Uterus (tissue), 4 donors: Measurements from ENCODE around the gene TTC34. TPM values are rescaled to one million over a fixed set of nuclear protein-coding genes. Genes with fewer than 3 reads are reported as not detected.

ENCODE experiments used
- DNase-seq, 2 donors: peaks; one replicate each; pipeline ENCODE4 v3.0.0-alpha.2; 2019 to 2020
- H3K27ac ChIP-seq, 2 donors: fragments of 200-600 bp; sonication (generic); 1 replicate in 1 of 2; 2 replicates in 1 of 2; pipeline ENCODE4 v1.5.1; 2016 to 2018
- H3K27me3 ChIP-seq, 2 donors: fragments of 200-600 bp; sonication (generic); one replicate each; pipeline ENCODE4 v1.5.1; 2018 to 2019; ENCODE audit warnings: control low read depth in 1 of 2
- H3K36me3 ChIP-seq, 2 donors: fragments of 200-600 bp; sonication (generic); one replicate each; pipeline ENCODE4 v1.5.1; 2019; ENCODE audit warnings: control low read depth in 1 of 2
- H3K4me1 ChIP-seq, 2 donors: fragments of 200-600 bp; sonication (generic); one replicate each; pipeline ENCODE4 v1.5.1; 2018 to 2019; ENCODE audit warnings: control low read depth in 1 of 2
- H3K4me3 ChIP-seq, 2 donors: fragments of 200-600 bp; sonication (generic); 1 replicate in 1 of 2; 2 replicates in 1 of 2; pipeline ENCODE4 v1.5.1; 2018 to 2019; ENCODE audit warnings: mild to moderate bottlenecking in 1 of 2
- H3K9me3 ChIP-seq, 2 donors: fragments of 200-600 bp; sonication (generic); one replicate each; pipeline ENCODE4 v1.5.1; 2019; ENCODE audit warnings: control low read depth in 1 of 2
- POLR2A ChIP-seq, 2 donors: fragments of 450-650 bp; IDR thresholded peaks; one replicate each; pipeline ENCODE4 v1.6.1; 2016; ENCODE audit warnings: antibody characterized with exemption in 2 of 2, mild to moderate bottlenecking in 1 of 2, moderate library complexity in 1 of 2
- intact Hi-C: fragments of 100-400 bp; cut with DNase I; formaldehyde crosslinking; loops from one replicate; pipeline ENCODE4 v1.15.1; 2023; ENCODE audit warnings: low total_unique reads
- total RNA-seq, 4 donors: library from RNA; depleted of rRNA in 3 of 4; stranded (reverse); fragments of >200 nt in 3 of 4; gene quantifications; one replicate each; pipeline versions ENCODE4 v1.1.0 to v1.2.4, GENCODE V29; 2014 to 2023
- TF ChIP-seq, protein P1 (sequence below), 4 experiments: fragments of 200-600 bp in 2 of 4; fragments of 450-650 bp in 2 of 4; sonication (generic) in 2 of 4; IDR thresholded peaks; one replicate each; pipeline ENCODE4 v1.5.1; 2016 to 2019; ENCODE audit warnings: antibody characterized with exemption in 4 of 4, mild to moderate bottlenecking in 2 of 4, moderate library complexity in 1 of 4
- donor health status: DM: yes; HTN: yes; CAD: no.

The TTC34 gene
- total RNA-seq, 4 donors from 2014 or later = 0.29 to 2.9 (median 0.43) TPM

DNA sequence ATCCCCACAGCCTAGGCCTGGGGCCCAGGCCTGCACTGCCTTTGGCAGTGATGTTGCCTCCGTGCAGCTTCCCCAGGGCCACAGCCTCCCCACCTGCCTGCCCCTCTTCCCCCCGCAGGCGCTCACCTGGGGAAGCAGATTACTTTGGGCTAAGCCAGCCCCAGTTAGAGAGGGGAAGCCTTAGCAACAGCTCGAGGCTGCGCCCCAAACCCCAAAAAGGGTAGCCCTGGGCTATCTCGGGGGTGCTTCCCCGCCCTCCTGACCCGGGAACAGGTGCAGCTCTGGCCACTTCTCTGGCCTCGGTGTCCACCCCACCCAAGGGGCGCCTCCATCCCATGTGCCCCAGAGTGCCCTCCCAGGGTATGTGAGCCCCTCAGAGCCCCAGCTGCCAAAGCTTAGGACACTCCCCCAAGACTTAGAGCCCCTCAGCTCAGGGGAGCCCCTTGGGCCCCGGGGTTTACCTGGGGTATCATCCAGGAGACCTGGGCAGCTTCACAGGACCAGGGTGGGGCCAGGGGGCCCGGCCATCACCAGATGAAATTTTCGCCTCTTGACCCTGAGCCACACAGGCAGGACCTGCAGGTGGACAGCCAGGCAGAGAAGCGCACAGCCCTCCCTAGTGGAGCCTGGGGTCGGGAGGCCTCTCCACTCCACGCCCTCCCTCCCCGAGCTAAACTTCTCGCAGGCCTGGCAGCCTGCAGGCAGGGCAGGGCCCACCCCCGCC, 3.3 kb upstream of the TTC34 start:
- no peaks in the 10 kb centered on the region for H3K9me3 ChIP-seq
- intact Hi-C loops = no loop called here
- DNase-seq = no peak
- no peaks in the 10 kb centered on the region for H3K27me3 ChIP-seq
- H3K27ac ChIP-seq = no peak overlapping the region
- H3K4me1 ChIP-seq = no peaks in the 10 kb centered on the region
- no peaks in the 10 kb centered on the region for H3K36me3 ChIP-seq
- TF ChIP-seq, protein P1, sequence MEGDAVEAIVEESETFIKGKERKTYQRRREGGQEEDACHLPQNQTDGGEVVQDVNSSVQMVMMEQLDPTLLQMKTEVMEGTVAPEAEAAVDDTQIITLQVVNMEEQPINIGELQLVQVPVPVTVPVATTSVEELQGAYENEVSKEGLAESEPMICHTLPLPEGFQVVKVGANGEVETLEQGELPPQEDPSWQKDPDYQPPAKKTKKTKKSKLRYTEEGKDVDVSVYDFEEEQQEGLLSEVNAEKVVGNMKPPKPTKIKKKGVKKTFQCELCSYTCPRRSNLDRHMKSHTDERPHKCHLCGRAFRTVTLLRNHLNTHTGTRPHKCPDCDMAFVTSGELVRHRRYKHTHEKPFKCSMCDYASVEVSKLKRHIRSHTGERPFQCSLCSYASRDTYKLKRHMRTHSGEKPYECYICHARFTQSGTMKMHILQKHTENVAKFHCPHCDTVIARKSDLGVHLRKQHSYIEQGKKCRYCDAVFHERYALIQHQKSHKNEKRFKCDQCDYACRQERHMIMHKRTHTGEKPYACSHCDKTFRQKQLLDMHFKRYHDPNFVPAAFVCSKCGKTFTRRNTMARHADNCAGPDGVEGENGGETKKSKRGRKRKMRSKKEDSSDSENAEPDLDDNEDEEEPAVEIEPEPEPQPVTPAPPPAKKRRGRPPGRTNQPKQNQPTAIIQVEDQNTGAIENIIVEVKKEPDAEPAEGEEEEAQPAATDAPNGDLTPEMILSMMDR (IDR thresholded peaks at IDR 0.05) = no peak
- TF ChIP-seq POLR2A (IDR thresholded peaks at IDR 0.05) = no peak
- H3K4me3 ChIP-seq = no peak overlapping the region

DNA sequence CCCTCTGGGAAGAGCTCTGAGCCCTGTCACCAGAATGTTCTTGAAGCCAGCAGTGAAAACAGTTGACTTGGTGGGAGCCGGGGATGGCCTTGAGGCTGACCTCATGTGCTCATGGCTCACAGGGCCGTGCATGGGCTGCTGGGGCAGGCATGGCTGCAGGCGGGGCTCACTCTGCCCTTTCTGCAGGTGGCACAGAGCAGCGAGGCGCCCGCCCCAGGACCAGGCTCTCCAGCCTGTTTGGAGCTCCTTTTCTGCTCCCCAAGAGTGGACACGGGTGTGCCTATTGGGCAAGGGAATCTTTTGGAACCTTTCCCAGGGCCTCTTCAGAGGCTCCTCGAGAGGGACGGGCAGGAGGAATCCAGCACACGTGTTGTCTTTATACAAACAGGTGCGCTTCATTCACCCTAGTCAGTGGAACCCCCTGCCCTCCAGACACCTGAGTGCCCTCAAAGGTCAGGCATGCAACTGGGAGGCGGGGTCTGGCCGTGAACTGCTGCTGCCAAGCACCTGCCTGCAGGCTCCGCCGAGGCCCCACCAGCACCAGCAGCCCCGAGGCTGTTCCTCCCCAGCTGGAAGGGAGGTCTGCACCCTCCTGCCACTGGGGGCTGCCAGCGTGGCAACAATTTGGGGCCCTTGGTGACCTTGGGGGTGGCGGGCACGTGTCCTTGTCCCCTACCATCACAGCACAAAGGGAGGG, 2.6 kb upstream of the TTC34 start:
- Histone ChIP-seq H3K36me3 (no peaks in the 10 kb centered on the region), H3K27ac (no peak overlapping the region), H3K9me3 (no peaks in the 10 kb centered on the region), H3K4me1 (no peaks in the 10 kb centered on the region), H3K27me3 (no peaks in the 10 kb centered on the region), H3K4me3 (no peak overlapping the region)
- DNase-seq = no peak
- TF ChIP-seq, protein P1 (IDR thresholded peaks at IDR 0.05) = no peak
- no peak for TF ChIP-seq POLR2A (IDR thresholded peaks at IDR 0.05)
- intact Hi-C loops = no loop called here

DNA sequence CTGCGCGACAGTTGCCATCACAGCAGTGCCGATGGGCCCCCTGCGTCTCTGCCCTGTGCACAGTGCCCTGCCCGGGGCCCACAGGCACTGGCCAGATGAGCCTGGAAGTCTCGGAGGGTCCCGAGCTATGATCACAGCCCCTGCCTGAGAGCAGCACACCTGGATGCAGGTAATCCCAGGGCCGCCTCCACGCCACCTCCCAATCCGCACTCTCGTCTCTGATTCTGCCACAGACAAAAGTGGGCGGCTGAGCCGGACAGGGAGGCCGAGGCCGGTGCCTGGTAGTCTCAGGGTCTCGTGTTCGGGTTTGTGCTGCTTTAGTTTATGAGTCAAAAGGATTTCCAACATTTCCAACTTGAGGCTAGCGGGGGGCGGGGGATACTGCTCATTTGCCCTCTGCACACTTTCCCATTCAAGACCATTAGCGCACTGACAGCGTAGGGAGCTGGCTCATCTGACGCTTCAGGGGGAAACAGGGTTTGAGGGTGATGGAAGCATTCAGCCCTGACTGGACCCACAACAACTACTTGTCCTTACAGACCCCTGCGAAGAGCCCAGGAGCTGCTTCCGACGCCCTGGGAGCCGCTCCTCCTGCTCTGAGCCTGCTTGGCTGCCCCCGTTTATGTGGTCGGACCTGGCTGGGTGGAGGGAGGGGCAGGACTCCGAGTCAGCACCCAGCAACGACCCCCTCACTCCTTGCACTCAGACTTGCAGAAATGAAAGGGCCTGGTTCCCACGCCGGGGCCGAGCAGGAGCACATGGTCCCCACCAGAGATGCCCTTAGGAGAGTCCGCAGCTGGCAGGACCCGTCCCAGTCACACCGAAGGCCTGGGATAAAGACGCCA, 1.8 kb upstream of the TTC34 start:
- Histone ChIP-seq H3K9me3 (no peaks in the 10 kb centered on the region), H3K27ac (no peak overlapping the region), H3K4me3 (no peak overlapping the region), H3K36me3 (no peaks in the 10 kb centered on the region), H3K4me1 (no peaks in the 10 kb centered on the region), H3K27me3 (no peaks in the 10 kb centered on the region)
- DNase-seq = no peak
- TF ChIP-seq, protein P1 (IDR thresholded peaks at IDR 0.05) = no peak
- TF ChIP-seq POLR2A (IDR thresholded peaks at IDR 0.05) = no peak
- intact Hi-C loops = no loop called here

DNA sequence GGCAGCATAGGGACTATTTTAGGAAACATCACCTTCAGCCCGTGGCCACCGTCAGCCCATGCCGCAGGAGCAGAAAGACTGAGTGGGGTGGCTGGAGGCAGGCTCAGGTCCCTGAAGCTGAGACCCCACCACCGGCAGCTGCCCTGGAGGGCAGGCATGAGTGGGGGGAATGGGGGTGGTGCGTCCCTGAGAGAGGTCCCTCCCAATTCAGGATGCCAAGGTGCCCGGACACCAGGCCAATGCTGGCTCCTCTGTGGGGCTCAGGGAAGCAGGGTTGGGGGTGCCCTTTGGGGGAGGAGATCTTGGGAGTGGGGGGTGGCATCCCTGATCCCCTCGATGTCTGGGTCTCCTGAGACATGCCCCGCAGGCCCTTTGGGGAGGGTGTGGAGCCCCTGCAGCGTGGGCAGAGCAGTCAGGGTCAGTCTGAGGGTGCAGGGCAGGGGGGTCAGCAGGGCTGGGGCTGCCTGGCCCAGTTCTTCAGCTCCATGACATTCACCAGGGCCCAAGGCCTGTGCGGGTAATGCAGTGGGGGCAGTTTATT, 998 bp upstream of the TTC34 start:
- no peaks in the 10 kb centered on the region for H3K4me1 ChIP-seq
- no peak overlapping the region for H3K4me3 ChIP-seq
- intact Hi-C loops = no loop called here
- H3K36me3 ChIP-seq = no peaks in the 10 kb centered on the region
- H3K27ac ChIP-seq = no peak overlapping the region
- no peaks in the 10 kb centered on the region for H3K27me3 ChIP-seq
- no peak for TF ChIP-seq POLR2A (IDR thresholded peaks at IDR 0.05)
- TF ChIP-seq, protein P1 (IDR thresholded peaks at IDR 0.05) = no peak
- no peaks in the 10 kb centered on the region for H3K9me3 ChIP-seq
- no peak for DNase-seq
